H1 (cell line): Measurements from ENCODE around the gene PEX6. TPM values are rescaled to one million over a fixed set of nuclear protein-coding genes. Genes with fewer than 3 reads are reported as not detected.

Experiments used
- BACH1 ChIP-seq: IDR thresholded peaks from 2 replicates; pipeline ENCODE4 v1.6.1; 2012; ENCODE audit warnings: low read length, improper control_type of control experiment
- CBX5 ChIP-seq: fragments of 300-800, 300-1000 bp; sonication (generic); IDR thresholded peaks from 2 replicates; pipeline ENCODE4 v1.7.1; 2016; ENCODE audit warnings: antibody characterized with exemption, low read length, low read depth
- SIN3A ChIP-seq, 2 experiments: IDR thresholded peaks in 1 of 2; conservative IDR thresholded peaks in 1 of 2; 2 replicates each; pipeline ENCODE4 v1.6.1; 2011 to 2012; ENCODE audit warnings: low read length in 2 of 2, improper control_type of control experiment in 1 of 2, low read depth in 1 of 2, mild to moderate bottlenecking in 1 of 2
- TAF7 ChIP-seq: optimal IDR thresholded peaks from 2 replicates; pipeline ENCODE3; 2011; ENCODE audit warnings: low read depth, mild to moderate bottlenecking, inconsistent platforms, low read length, moderate library complexity, borderline replicate concordance
- YY1 ChIP-seq: IDR thresholded peaks from 2 replicates; pipeline ENCODE4 v1.6.1; 2011; ENCODE audit warnings: low read depth, mild to moderate bottlenecking, low read length
- polyA plus RNA-seq, 7 experiments: library from polyadenylated mRNA; depleted of rRNA in 3 of 7; stranded (reverse) in 5 of 7; unstranded in 2 of 7; fragments of >200 nt in 5 of 7; fragments of 200-250 nt in 2 of 7; gene quantifications; 1 replicate in 5 of 7; 2 replicates in 1 of 7; 4 replicates in 1 of 7; pipeline versions ENCODE4 v1.2.1 to v1.2.3, GENCODE V29; 2011 to 2013; ENCODE audit warnings: missing spikeins in 2 of 7, mixed read lengths in 2 of 7
- total RNA-seq: library from RNA; stranded (reverse); fragmentation: NEBNext Ultra II Directional; extraction: Animal tissue kit (Norgen Biotek cat#: 25700); gene quantifications from 2 replicates; pipeline ENCODE4 v1.2.1, GENCODE V29; 2021

The PEX6 gene
- total and polyA plus RNA-seq, 2 of the 8 experiments (the other 6 are each of a cell fraction or from before 2014, with no cell fraction given): 6.4 to 12.5 TPM

GRCh38 chr6:43020847-43021246 lies 41.9 kb upstream of the PEX6 start (continued):
- no peak for TF ChIP-seq TAF7
- TF ChIP-seq BACH1: no peak
- TF ChIP-seq SIN3A (conservative IDR thresholded peaks at IDR 0.05 in 1 of 2, IDR thresholded peaks at IDR 0.05 in 1 of 2; ENCODE audit: low read depth in 1 of 2, low read length in 2 of 2): 0 out of 4 replicates have a peak, but pooled peaks of 1 of the 2 experiments have one; percentile 66
- TF ChIP-seq YY1: no peak
- TF ChIP-seq CBX5: no peak
